ENCODE results near the gene DEPDC5.

DEPDC5 gene

GRCh38 chr22:31853736-31854495 is 100.1 kb downstream of the DEPDC5 start:
- DNase-seq: no peak

GRCh38 chr22:31857247-31857646 is 103.4 kb downstream of the DEPDC5 start:
- DNase-seq: peak; percentile 59

GRCh38 chr22:31861226-31861840 is 107.5 kb downstream of the DEPDC5 start:
- DNase-seq: no peak

GRCh38 chr22:31866918-31867317 is 113.1 kb downstream of the DEPDC5 start:
- no peak for DNase-seq

DNA sequence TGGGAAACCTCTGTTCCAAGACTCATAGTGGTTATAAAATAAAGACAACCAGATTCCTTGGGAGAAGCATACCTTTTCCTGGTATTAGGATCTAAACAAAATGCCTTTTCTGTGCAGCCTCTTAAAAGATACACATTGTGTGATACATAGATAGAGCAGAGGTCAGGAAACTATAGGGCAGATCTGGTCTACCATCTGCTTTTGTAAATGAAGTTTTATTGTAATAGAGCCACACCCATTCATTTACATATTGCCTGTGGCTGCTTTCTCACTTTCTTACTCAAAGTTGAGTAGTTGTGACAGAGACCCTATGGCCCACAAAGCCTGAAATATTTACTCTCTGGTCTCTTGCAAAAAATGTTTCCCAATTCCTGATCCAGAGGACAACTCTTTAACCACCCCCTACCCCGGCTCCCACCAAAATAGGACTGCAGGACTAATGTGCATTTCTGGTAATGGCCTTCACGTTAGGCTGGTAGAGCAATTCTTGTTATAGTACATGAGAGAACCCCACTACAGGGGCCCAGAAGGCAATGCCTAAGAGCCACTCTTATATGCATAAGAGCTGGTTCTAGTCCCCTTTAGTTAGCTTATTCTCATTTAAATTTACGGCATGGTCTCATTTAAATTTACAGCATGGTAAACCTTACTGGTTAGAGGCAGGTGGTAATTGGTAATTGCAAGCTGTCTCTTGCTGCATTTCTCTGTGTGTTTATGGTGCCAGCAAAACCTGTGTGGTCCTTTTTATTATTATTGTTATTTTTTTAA is 113.8 kb downstream of the DEPDC5 start:
- DNase-seq: no peak

DNA sequence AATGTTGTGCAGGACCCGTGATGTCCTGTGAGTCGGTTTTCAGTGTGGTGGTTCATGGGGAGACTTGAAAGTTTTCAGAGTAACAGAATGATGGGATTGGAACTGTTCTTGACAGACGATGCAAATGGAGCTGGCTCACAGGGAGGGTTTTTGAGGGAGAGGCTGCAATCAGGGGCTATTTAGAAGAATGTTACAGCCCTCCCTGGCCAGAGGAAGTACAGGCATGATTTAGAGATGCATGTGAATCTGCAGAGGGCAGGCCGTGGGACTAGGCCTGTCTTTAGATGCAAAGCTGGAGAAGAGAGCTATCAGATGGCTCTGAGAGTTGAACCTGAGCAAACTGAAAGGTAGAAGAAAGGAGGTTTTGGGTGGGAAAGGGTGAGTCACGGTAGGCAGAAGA is 115.9 kb downstream of the DEPDC5 start:
- no peak for DNase-seq

DNA sequence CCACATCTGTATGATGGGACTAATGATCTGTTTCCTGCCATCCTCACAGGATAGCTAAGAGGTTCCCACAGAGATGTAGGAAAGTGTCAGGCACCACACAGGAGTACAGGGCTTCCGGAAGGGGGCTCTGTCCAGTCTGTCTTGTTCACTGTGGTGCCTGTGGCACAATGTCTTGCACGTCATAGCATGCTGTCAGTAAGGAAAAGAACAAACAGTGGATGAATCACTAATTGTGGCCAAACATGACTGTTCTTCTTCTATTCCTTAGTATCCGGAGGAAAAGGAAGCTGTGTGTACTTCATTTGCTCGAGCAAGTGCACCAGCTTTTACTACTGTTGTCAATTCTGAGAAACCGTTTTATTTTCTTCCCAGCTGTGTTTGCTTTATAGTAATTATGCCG is 117.1 kb downstream of the DEPDC5 start:
- DNase-seq: no peak

DNA sequence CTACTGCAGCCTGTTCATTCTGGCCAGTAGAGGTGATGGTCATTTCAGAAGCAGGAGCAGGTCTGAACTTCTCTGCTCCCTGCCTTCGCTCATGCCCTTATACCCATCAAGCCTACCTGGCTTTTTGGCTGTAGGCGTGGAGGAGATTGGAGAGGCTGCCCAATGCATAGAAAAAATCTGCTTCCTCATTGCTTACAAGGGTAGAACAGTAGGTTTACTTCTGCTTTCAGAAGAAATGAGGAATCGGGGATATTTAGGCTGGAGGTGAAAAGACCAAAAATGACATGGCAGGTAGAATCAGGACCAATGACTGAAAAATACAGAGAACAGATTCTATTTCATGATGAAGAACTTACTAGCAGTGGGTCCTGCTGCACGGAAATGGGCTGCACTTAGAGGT is 117.7 kb downstream of the DEPDC5 start:
- DNase-seq: no peak

- DNase-seq: no peak
Measured at GRCh38 chr22:31872209-31872608, 118.4 kb downstream of the DEPDC5 start.

- DNase-seq: no peak
Measured at GRCh38 chr22:31874821-31875220, 121.0 kb downstream of the DEPDC5 start.

DNA sequence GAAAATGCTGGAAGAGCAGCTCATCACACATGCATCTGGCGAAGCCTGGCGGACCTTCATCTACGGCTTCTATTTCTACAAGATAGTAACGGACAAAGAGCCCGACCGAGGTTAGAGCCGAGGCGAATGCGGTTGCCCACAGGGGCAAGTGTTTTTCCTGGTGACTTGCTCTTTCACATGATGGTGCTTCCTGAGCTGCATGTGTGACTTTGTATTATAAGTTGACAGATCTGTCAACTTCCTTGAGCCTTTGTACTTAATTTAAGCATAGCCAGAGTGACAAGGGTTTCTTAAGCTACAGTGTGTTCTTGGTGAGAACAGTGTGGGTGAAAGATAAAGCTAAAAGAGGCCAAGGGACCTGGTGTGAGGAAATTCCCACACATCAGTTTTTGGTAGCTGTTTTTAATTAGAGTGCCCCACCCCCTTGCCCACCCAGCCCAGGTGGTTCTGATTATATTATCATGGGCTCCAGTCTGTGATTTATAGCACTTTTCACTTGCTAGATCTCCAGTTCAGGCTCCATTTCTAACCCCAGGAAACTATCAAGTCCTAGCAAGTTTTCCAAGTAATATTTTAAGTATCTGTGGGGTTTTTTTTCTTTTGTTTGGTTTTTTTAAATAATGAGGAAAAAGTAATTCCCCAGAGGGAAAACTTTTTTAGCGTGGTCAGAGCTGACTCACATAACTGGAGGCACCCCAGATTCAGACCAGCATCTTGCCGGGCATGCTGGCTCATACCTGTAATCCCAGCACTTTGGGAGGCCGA is 122.5 kb downstream of the DEPDC5 start:
- no peak for DNase-seq

DNA sequence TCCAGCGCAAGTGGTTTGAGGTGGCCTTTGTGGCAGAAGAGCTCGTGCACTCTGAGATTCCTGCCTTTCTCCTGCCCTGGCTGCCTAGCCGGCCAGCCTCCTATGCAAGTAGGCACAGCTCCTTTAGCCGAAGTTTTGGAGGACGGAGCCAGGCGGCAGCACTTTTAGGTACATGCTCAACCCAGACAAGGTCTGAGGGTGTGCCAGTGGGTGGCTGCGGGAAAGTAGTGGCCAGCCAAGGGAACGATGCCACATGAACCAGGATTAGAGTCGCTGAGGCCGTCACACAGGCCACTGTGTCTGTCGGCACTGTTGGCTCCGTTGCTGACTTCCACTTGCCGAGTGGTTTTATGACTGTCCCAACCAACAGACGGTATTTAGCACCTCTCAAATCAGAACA is 125.8 kb downstream of the DEPDC5 start:
- DNase-seq: no peak

- DNase-seq: no peak
Measured at GRCh38 chr22:31881200-31881599, 127.4 kb downstream of the DEPDC5 start.

- no peak for DNase-seq
Measured at GRCh38 chr22:31881865-31882264, 128.0 kb downstream of the DEPDC5 start.

- DNase-seq: no peak
Measured at GRCh38 chr22:31882971-31883370, 129.2 kb downstream of the DEPDC5 start.

DNA sequence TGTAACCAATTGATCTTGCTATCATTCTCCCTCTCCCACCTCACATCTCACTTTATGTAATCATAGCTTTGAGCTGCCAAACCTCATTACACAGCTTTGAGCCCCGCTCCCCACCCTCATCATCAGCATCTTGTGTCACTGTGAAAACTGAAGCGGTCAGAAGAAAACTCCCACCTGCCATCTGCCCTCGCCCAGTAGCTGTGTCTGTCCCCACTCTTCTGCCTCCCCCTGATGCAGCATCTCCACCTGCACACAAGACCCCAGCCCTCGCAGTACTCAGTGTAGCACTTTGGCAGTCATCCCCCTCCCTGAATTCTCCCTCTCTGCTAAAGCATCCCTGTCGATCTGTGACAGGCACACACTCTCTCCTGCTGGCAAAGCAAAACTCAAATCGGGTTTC is 130.2 kb downstream of the DEPDC5 start:
- DNase-seq: no peak

DNA sequence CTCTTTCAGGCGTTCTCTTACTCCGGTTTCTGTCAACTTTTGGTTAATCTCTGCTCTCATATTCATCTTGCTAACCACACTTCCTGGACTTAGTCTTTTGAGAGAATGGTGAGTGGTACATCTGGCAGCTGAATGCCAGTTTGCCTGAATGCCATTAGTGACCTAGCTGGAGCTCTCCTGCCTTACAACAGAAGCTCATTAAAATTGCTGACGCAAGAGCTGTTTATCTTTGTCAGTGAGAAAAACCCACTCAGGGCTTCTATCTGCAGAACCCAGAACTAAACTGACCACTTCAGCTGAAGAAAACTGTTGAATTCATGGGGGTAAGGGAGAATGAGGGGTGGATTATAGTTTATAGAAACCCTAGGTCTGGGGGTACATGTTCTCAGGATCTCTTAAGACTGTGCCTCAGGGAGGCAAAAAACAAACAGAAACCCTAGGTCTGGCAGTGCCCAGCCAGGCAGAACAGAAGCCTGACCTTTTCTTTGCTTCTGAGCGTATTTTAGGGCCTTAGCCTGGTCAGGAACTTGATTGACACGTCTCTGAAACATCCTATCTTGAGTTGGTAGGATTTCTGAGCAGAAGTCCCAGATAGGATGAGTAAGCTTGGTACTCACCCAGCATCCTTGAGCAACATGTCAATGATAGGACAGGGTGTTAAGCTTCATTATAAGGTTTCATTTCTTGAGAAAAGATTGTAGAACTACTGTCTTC is 137.7 kb downstream of the DEPDC5 start:
- DNase-seq: peak; percentile 71

- DNase-seq: no peak
Measured at GRCh38 chr22:31892080-31892433, 138.2 kb downstream of the DEPDC5 start.

DNA sequence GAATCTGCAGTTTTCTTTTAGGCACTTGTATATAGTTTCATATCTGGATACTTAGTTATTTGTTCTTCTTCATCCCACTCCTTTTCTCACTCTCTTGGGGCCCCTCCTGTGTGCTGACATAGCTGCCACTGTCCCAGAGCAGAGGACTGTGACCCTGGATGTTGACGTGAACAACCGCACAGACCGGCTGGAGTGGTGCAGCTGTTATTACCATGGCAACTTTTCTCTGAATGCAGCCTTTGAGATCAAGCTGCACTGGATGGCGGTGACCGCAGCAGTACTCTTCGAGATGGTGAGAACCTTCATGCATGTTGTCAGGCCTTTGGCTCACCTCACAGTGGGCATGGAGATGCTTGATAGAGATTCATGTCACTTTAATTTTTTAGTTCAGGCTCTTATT is 139.6 kb downstream of the DEPDC5 start:
- peak; percentile 58 for DNase-seq

DNA sequence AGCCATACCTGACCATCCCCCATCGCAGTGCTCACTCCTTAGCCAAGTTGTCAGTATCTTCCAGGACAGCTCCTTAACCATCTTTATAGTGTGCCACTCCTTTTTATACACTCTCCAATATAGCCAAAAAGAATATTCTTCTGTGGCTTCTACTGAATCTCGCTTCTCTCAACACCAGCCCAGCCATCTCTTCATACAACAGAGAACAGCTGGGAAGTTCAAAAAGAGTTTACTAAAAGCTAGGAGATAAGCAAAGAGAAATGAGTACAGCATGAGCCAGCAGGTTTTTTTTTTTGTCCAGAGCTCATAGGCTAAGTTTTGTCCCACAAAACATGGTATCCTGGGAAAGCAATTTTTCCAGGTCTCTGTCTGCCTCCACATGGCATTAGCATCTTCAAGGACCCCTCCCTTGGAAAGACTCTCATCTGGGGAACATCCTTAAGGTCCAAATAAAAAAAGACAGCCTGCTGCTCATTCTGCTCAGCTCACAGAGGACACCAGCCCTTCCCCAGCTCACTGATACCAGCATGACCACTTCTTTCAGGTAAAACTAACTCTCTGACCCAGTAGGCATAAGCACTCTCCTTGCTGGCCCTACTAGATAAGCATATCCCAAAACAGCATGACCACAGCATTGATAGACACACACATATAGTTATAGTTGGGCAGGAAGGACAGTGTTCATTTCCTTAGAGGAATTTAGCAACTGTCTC is 141.7 kb downstream of the DEPDC5 start:
- no peak for DNase-seq

DNA sequence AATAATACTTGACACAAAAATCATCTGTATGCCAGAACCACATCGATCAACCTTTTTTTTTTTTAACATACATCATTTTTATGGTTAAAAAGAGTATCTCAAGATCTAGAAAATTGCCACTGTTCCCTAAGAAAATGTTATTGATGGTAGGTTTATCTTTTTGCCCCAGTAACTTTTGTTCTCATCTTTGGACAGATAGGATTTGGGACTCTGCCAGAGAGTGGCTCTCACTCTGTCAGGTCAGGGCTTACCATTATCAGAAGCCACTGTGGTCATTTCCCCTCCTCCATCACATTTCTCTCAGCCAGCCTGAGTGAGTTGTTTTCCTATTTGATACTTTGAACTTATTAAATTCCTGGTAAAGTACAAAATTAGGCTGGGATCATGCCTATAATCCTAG is 142.7 kb downstream of the DEPDC5 start:
- no peak for DNase-seq
